Caco-2 (cell line): ENCODE measurements around the gene MPDU1. TPM values are rescaled to one million over a fixed set of nuclear protein-coding genes. Genes with fewer than 3 reads are reported as not detected.

Experiments
- BruUV-seq: library from RNA; stranded (reverse); fragments of 400-500 nt; replicated peaks from 2 replicates; lab custom pipeline; 2021; lab: Mats Ljungman, UMichigan
- CTCF ChIA-PET: fragments of 300-600 bp; sonication (Branson Sonifier 250); formaldehyde crosslinking; loops from one replicate; lab custom pipeline; 2022; ENCODE audit warnings: antibody characterized with exemption; lab: Charles Lee
- POLR2A ChIA-PET: fragments of 300-600 bp; sonication (Branson Sonifier 250); formaldehyde crosslinking; loops from one replicate; lab custom pipeline; 2022; ENCODE audit warnings: antibody characterized with exemption; lab: Charles Lee
- DNase-seq, 2 experiments: peaks; one replicate each; pipeline versions ENCODE4 v3.0.0 to v3.0.0-alpha.2; 2020 to 2022
- H3K27me3 ChIP-seq: replicated peaks from 2 replicates; pipeline ENCODE4 v1.6.0; 2011; ENCODE audit warnings: low read length; ENCODE audit not compliant: control insufficient read depth, insufficient read depth
- H3K36me3 ChIP-seq: 2 replicates; pipeline ENCODE4 v1.5.1; 2011; ENCODE audit warnings: low read length; ENCODE audit not compliant: control insufficient read depth, insufficient read depth
- H3K4me1 ChIP-seq: fragments of 250-450 bp; sonication (Bioruptor Pico); 2 replicates; pipeline ENCODE4 v1.5.1; 2020; ENCODE audit warnings: mild to moderate bottlenecking
- H3K4me3 ChIP-seq: 2 replicates; pipeline ENCODE4 v1.5.1; 2011; ENCODE audit warnings: low read depth, mild to moderate bottlenecking, control low read depth, low read length
- H3K9me3 ChIP-seq: fragments of 250-450 bp; sonication (Bioruptor Pico); 2 replicates; pipeline ENCODE4 v1.5.1; 2020; ENCODE audit warnings: mild to moderate bottlenecking, moderate library complexity
- H3K27ac Mint-ChIP-seq: one replicate; pipeline ENCODE4 v1.8.0; 2022; ENCODE audit warnings: mixed read lengths; ENCODE audit not compliant: unreplicated experiment
- H3K27me3 Mint-ChIP-seq: one replicate; pipeline ENCODE4 v1.8.0; 2022; ENCODE audit warnings: mixed read lengths; ENCODE audit not compliant: insufficient read depth, unreplicated experiment
- H3K36me3 Mint-ChIP-seq: one replicate; pipeline ENCODE4 v1.8.0; 2022; ENCODE audit warnings: mild to moderate bottlenecking, mixed read lengths; ENCODE audit not compliant: insufficient read depth, unreplicated experiment
- H3K4me1 Mint-ChIP-seq: one replicate; pipeline ENCODE4 v1.8.0; 2022; ENCODE audit warnings: low read depth, mixed read lengths; ENCODE audit not compliant: unreplicated experiment
- H3K4me3 Mint-ChIP-seq: one replicate; pipeline ENCODE4 v1.8.0; 2022; ENCODE audit warnings: mild to moderate bottlenecking, moderate library complexity, mixed read lengths; ENCODE audit not compliant: unreplicated experiment
- H3K9me3 Mint-ChIP-seq: one replicate; pipeline ENCODE4 v1.8.0; 2022; ENCODE audit warnings: mixed read lengths; ENCODE audit not compliant: unreplicated experiment
- CTCF ChIP-seq, 2 experiments: fragments of 200-600 bp in 1 of 2; IDR thresholded peaks; 1 replicate in 1 of 2; 2 replicates in 1 of 2; pipeline versions ENCODE4 v1.5.1 to v1.8.0; 2011 to 2022; ENCODE audit warnings: antibody characterized with exemption in 1 of 2, control low read depth in 1 of 2, inconsistent platforms in 1 of 2, low read depth in 1 of 2, low read length in 1 of 2, mild to moderate bottlenecking in 1 of 2, moderate library complexity in 1 of 2; ENCODE audit not compliant: insufficient read depth in 1 of 2, severe bottlenecking in 1 of 2, unreplicated experiment in 1 of 2
- intact Hi-C: fragments of 100-400 bp; cut with micrococcal nuclease; formaldehyde crosslinking; loops from one replicate; pipeline ENCODE4 v1.10.0; 2022; ENCODE audit not compliant: unreplicated experiment
- total RNA-seq: library from RNA; stranded (reverse); gene quantifications from 2 replicates; pipeline ENCODE4 v1.2.3, GENCODE V29; 2022

The MPDU1 gene
- total RNA-seq, 1 experiment from 2014 or later, result 44.2 TPM

GRCh38 chr17:7574176-7574953 is 9.3 kb upstream of the MPDU1 start:
- peaks cover 71% of the 10 kb centered on the region for H3K36me3 Mint-ChIP-seq
- Histone ChIP-seq H3K4me1 (peaks cover 15% of the 10 kb centered on the region), H3K36me3 (no peaks in the 10 kb centered on the region; the same call in 1 of the 2 replicates)

GRCh38 chr17:7575481-7575883 is 8.2 kb upstream of the MPDU1 start:
- Mint-ChIP-seq H3K9me3 (no peaks in the 10 kb centered on the region), H3K27ac (no peak overlapping the region), H3K4me3 (peak overlapping the region; percentile 92), H3K27me3 (no peaks in the 10 kb centered on the region), H3K4me1 (peaks cover 14% of the 10 kb centered on the region), H3K36me3 (peaks cover 82% of the 10 kb centered on the region)
- no peak overlapping the region for H3K4me3 ChIP-seq
- no peaks in the 10 kb centered on the region; the same call in 1 of the 2 replicates for H3K36me3 ChIP-seq
- ChIA-PET POLR2A (no interaction called here), CTCF (no interaction called here)
- H3K27me3 ChIP-seq, result no peaks in the 10 kb centered on the region
- H3K4me1 ChIP-seq, result peaks cover 15% of the 10 kb centered on the region
- TF ChIP-seq CTCF (IDR thresholded peaks at IDR 0.05; ENCODE audit: insufficient read depth in 1 of 2, low read depth in 1 of 2, low read length in 1 of 2, severe bottlenecking in 1 of 2, unreplicated experiment in 1 of 2), result no peak
- intact Hi-C loops, result no loop called here
- no TSS peak for BruUV-seq
- no peaks in the 10 kb centered on the region for H3K9me3 ChIP-seq
- no peak for DNase-seq

More at GRCh38 chr17:7574176-7574953, 9.3 kb upstream of the MPDU1 start:
- DNase-seq, result no peak
- CTCF ChIA-PET, result no interaction called here
- H3K4me1 Mint-ChIP-seq, result peaks cover 6% of the 10 kb centered on the region
- TF ChIP-seq CTCF (IDR thresholded peaks at IDR 0.05; ENCODE audit: insufficient read depth in 1 of 2, low read depth in 1 of 2, low read length in 1 of 2, severe bottlenecking in 1 of 2, unreplicated experiment in 1 of 2), result no peak
- peak overlapping the region; percentile 99 for H3K27ac Mint-ChIP-seq
- H3K9me3 Mint-ChIP-seq, result no peaks in the 10 kb centered on the region
- POLR2A ChIA-PET, result interaction anchor here (0.6 to 1.7 kb wide), 3 partner anchors 10 to 375 kb away, joined by 8 to 13 read pairs (median 13); partner anchors contain the start of genes MPDU1 and TMEM256
- H3K27me3 Mint-ChIP-seq, result no peaks in the 10 kb centered on the region
- intact Hi-C loops, result loop anchor here (5.0 kb wide), 1 partner anchor 92 kb away; the partner anchor contains the start of genes POLR2A and SLC35G6
- peak overlapping the region; percentile 92 for H3K4me3 Mint-ChIP-seq
- peak overlapping the region; percentile 98 for H3K4me3 ChIP-seq
- no peaks in the 10 kb centered on the region for H3K27me3 ChIP-seq
- TSS peak; percentile 12 for BruUV-seq
- H3K9me3 ChIP-seq, result no peaks in the 10 kb centered on the region

DNA sequence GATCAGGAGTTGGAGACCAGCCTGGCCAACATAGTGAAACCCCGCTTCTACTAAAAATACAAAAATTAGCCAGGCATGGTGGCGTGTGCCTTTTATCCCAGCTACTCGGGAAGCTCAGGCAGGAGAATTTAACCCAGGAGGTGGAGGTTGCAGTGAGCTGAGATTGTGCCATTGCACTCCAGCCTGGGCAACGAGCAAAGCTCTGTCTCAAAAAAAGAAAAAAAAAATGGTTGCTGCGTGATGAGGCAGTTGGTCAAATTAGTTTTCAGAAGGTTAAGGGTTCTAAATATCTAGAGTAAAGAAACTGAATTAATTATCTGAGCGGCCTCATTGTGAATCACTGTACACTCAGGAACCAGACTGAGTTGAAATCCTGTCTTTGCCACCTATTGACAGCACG is 7.7 kb upstream of the MPDU1 start:
- Histone ChIP-seq H3K27me3 (no peaks in the 10 kb centered on the region), H3K4me3 (no peak overlapping the region), H3K9me3 (no peaks in the 10 kb centered on the region), H3K4me1 (peaks cover 15% of the 10 kb centered on the region), H3K36me3 (no peaks in the 10 kb centered on the region; the same call in 1 of the 2 replicates)
- BruUV-seq, result no TSS peak
- intact Hi-C loops, result no loop called here
- H3K36me3 Mint-ChIP-seq, result peaks cover 87% of the 10 kb centered on the region
- no peak overlapping the region for H3K4me3 Mint-ChIP-seq
- H3K4me1 Mint-ChIP-seq, result peaks cover 17% of the 10 kb centered on the region
- H3K9me3 Mint-ChIP-seq, result no peaks in the 10 kb centered on the region
- no peak overlapping the region for H3K27ac Mint-ChIP-seq
- CTCF ChIA-PET, result no interaction called here
- no peak for TF ChIP-seq CTCF (IDR thresholded peaks at IDR 0.05; ENCODE audit: insufficient read depth in 1 of 2, low read depth in 1 of 2, low read length in 1 of 2, severe bottlenecking in 1 of 2, unreplicated experiment in 1 of 2)
- no peaks in the 10 kb centered on the region for H3K27me3 Mint-ChIP-seq
- POLR2A ChIA-PET, result no interaction called here
- DNase-seq, result no peak
